ENCODE data around the gene USP7.
"Not testable (repeated sequence)": the region's sequence is repeated elsewhere in the genome, so short reads cannot be mapped to it uniquely, and the experiment has no call there.

The USP7 gene

DNA sequence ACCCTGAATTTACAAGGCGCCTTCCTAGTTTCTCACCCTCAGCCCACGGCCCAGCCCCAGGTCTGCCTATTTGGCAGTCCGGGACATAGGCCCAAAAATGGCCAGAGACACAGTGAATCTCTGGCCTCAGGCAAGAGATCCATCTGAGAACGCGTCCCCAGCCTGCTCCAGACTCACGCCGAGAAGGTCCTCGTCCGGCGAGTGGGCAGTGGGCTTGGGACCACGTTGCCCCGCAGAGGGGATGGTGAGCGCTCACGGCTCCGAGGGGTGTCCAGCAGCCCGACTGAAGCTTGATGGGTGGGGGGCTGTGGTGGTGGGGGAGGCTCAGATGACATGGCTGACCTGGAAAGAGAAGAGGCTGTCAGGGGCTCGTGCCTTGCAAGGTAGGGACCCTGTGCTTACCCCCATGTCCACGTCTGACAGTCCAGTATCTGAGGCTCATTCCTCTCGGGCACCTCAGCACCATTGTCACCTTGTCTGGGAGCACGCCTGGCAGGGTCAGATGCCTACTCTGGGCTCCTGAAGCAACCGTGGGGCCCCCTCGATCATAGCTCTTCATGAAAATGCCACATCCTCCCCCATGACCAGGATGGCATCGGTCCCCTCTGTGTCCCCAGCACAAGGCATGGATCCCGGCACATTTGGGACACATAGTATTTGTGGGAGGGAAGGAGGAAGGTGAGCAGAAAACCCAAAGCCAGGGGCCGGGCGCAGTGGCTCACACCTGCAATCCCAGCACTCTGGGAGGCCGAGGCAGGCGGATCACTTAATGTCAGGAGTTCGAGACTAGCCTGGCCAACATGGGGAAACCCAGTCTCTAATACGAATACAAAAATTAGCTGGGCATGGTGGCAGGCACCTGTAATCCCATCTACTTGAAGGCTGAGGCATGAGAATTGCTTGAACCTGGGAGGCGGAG lies 104.5 kb downstream of the USP7 start:
- DNase-seq: no peak

DNA sequence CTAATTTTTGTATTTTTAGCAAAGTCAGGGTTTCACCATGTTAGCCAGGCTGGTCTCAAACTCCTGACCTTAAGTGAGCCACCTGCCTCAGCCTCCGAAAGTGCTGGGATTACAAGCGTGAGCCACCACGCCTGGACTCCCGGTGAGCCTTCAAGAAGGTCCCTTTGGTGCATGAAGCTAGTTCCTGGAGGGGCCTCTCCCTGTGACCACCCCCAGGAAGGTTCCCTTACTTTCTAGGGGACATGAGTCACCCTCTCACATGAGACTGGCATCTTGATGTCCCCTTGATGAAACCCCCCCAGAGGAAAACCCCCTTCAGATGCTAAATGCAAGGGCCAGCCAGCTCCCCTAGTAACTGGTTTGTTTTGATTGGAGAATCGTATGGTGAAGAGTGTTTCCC lies 107.7 kb downstream of the USP7 start:
- no peak for DNase-seq

DNA sequence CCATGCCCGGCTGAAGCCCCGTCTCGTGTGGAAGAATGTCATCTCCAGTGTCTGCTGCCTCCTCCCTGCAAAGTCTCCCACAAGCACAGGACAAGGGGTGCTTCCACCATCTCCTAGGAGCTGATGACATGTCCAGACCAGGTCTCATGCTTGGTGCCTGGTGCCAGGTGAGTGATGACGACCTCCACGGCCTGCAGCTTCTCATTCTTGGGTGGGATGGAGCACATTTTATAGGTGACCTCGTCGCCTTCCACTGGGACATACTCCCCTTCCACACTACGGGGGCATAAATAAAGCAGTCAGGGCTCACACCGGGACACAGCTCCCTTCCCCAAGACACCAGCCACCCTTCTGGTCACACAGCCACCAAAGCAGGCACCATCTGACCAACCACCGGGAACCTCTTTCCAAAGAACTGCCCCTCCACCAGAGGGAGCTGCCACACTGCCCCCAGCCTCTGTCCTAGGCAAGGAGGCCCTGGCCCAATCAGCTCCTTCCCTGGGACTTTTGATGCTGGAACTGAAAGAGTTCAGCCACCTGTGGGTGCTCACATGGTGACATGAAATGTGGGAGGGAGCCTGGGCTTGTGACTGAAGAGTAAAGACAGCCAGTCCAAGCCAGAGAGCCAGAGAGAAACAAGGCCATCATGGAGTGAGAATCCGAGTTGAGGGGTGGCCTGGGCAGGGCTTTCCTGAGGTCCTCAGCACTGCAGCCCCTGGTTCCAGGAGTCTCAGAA lies 108.5 kb downstream of the USP7 start:
- DNase-seq: no peak

DNA sequence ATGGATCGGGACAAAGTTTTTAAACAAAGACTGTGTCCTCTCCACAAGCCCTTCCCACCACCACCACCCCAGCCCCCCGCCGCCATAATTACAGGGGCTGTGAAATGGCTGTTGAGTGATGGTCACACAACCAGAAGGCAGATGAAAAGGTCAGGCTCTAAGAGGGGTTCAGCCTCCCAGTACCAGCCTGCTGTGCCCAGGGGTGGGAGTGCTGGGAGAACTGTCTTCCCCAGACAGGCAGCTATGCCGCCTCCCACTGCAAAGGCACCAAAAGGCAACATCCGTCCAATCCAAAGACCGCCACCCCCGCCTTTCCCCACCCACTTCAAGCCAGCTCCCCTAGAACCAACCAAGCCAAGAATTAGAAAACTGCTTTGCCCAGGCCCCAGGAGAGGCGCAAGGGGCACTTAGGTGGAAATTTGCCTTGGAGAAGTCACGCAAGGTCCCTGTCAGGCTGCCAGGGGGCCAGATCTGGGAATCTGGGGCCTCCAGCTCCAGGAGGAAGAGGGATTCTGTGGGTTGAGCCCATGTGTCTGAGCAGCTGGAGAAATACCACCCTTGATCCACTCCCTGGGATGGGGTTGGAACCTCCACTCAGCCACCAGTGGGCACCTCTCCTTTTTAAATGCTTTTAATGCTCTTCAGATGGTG lies 109.3 kb downstream of the USP7 start:
- no peak for DNase-seq

DNA sequence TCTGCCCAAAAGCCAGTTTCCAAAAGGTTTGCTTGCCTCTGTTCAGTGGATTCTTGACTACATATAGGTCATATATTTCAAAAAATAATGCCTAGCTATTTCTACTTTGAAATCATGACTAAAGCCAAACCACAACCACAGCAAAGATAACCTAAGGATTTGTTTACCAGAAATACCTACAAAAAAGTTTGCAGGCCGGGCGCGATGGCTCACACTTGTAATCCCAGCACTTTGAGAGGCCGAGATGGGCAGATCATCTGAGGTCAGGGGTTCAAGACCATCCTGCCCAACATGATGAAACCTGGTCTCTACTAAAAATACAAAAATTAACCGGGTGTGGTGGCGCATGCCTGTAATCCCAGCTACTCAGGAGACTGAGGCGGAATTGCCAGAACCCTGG lies 110.1 kb downstream of the USP7 start:
- no peak for DNase-seq

DNA sequence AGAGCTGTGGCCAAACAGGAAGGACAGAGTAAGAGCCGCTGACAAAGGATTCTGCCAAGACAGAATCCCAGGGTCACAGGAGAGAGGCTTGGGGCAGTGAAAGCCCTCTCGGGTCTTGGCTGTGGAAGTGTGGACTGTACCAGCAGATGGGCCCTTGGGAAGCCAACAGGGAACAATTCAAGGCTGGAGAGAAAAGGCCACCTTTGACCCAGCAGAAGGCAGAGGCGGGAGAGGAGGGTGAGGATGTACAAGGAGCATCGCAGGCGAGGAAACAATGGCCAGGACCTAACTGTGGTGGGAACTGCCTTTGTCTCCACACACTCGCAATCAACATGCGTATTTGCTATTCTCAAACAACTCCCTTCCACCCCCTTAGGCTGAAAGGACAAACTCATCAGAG lies 110.6 kb downstream of the USP7 start:
- no peak for DNase-seq

DNA sequence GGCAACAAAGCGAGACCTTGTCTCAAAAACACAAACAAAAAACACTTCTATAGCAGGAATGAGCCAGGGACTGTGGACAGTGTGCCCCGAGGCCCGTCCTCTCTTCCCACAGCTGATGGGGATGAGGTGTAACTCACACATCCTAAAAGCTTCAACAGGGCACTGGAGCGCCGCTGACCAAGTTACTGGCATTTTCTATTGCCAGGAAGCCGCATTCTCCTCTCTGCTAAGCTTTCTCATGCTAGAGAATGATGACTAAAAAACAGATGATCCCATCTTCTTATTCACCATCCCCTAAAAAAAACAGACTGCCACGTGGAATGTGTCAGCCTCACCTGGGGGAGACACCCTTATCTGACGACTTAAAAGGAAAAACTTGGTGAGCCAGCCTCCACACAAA lies 111.2 kb downstream of the USP7 start:
- no peak for DNase-seq

DNA sequence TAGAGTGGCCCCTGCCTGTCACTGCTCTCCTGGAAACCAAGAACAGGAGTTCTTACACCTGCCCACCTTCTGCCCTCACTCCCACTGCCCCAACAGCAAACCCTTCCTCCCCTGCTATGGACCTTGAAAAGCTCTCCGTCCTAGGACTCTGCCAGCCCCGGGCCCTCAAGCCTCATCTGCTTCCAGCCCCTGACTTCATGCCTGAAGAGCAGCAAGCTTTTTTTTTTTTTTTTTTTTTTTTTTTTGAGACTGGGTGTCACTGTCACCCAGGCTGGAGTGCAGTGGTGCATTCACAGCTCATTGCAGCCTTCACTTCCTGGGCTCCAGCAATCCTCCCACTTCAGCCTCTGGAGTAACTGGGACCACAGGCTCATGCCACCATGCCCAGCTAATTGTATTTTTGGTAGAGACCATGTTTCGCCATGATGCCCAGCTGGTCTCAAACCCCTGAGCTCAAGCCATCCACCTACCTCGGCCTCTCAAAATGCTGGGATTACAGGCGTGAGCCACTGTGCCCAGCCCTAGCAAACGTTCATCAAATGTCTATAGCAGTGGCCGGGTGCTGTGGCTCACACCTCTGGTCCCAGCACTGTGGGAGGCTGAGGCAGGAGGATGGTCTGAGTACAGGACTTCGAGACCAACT lies 111.8 kb downstream of the USP7 start:
- DNase-seq: no peak

DNA sequence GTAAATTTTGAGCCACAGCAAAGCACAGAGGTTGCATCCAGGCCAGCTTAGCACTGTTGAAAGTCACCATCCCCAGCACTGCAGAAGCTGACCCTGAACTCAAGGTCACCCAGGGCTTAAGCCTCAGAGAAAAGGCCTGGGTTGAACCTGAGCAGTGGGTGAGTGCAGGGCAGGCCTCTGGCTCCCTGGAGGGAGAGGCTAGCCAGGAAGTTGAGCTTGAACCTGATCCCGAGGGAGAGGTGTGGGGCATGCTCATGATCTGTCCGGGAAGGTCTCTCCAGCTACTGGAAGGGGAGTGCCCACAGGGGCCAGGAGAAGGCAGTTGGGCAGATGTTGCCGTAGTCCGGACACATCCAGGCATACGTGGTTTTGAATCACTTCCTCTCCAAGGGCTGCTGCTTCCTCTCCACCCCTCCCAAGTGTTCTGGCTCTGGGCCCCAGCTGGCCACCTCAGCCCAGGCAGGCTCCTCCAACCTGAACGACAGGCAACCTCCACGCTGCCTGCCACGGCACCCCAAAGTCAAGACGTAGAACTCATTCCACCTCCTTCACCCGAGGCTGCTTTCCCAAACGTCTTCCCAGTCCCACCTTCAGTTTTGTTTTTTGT lies 113.3 kb downstream of the USP7 start:
- DNase-seq: no peak

DNA sequence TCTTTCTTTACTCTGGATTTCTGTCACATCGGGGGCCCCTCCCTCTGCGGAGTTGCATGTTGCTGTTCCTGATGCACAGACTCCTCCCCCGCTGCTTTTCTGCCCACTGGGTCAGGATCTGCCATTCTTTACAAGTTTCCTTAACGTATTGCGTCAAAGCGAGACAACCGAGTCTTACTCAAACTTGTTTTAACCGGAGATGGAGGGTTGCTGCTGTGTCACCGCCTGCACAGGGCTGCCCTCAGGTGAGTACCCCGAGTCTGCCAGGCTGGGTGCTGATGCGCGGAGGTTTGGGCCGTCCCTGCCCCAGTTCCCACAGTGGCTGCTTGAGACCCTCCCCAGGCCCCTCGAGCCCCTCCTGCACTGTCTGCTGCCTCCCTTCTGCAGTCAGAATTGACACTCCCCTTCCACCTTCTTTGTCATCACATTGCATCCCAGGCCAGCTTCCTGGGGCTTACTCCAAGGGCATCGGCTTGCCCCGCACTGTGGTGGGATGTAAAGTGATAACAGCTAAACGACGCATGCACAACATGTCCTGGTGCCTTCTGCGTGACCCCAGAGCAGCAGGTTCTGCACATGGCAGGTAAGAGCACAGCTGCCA lies 114.2 kb downstream of the USP7 start:
- no peak for DNase-seq

DNA sequence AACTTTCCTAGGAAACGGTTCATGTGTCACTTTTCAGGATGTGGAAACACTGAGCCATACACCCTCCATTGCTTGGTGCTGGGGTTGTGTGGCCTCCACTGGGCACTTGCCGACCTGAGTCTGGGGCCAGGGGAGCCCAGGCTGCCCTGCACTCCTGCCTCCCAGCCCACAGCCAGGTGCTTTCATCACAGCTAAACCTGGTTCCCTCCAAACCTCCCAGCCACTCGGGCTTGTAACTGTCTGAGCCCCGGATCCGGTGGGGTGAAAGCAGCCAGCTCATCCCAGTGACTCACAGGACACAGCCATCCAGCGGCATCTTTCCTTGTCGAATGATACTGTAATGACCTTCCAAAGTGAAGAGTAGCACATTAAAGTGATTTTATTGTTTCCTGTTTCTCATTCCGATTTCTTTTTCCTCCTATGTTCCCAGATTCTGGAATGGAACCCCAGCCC lies 114.7 kb downstream of the USP7 start:
- DNase-seq: no peak

DNA sequence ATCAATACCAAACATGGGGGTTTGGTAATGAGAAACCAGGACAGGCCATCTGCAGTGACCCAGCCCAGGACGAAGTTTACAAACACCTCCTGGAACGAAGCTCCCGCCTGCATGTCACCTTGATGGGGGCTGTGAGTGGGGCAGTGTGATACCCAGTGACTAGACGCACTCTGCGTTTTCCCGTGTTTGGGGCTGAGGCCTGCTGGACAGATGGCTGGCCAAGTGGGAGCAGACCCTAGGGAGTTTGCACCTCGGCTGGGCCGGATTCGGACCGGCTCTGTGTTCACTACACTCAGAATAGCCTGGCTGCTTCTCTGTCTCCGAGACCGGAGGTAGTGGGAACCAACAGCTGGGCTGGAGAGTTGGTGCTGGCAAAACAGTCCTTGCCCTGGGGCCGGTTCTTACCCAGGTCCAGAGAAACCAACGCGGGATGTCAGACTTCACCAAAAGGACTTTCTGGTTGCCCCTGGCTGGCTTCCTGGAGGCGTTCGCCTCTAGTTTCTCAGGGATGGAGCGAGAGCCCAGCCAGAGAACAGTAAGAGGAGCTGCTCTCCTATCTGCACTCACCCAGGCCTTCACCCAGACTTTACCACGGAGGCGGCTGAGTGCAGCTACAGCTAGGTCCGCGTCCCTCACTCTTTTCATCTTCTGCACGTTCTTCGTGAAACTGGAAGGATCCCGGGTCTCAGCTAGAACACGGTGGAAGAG lies 115.3 kb downstream of the USP7 start:
- no peak for DNase-seq

DNA sequence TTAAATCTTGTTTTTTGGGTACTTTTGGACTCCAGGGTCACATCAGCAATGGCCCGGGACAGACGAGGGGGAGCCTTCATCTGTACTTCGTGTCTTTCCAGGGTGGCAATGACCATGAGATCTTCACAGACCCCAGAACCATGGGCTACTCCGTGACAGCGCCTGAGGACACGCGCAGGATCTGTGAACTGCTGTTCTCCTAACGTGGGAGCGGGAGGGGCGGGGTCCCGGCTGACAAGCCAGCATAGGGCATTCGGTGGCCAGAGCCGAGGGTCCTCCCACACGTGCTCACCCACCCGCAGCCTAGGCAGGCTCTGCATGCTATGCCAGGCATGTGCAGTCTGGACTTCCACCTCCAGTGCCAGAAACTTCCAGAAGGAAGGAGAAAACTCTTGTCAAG lies 116.1 kb downstream of the USP7 start:
- no peak for DNase-seq

DNA sequence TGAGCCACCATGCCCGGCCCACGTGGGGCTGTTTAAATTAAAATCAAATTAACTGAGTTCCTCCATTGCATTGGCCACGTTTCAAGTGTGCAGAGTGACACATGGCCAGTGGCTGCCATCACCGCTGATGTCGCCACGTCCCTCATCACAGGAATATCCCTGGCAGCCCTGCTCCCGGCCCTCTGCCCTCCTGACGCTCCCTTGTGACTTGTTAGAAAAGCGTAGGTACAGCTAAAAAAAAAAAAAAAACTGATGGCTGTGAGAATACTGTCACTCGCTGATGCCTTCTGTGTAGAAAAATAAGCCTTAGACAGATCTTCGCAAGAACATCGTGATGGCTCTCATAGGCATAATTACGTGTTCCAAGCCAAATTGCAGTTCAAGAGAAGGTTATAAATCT lies 116.6 kb downstream of the USP7 start:
- no peak for DNase-seq

DNA sequence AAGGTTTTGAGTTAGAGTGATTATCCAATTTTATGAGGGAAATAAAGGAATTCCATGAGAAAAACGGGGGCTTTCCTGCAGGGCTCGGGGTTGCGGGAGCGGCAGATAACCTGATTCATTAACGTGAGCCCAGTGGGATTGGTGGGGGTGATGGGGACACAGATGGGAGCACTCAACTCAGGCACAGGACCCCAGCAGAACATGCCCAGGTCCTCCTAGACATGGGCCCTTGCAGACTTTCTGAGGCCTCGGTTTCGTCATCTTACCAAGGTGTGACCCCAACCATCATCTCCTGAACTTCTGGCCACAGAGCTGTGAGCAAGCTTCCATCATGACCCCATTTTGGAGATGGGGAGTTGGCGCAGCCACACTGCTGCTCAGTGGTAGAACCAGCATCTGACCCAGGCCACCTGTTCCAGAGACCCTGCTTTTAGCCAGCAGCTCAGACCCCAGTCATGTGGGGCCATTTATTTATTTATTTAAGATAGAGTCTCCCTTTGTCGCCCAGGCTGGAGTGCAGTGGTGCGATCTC lies 117.2 kb downstream of the USP7 start:
- no peak for DNase-seq

DNA sequence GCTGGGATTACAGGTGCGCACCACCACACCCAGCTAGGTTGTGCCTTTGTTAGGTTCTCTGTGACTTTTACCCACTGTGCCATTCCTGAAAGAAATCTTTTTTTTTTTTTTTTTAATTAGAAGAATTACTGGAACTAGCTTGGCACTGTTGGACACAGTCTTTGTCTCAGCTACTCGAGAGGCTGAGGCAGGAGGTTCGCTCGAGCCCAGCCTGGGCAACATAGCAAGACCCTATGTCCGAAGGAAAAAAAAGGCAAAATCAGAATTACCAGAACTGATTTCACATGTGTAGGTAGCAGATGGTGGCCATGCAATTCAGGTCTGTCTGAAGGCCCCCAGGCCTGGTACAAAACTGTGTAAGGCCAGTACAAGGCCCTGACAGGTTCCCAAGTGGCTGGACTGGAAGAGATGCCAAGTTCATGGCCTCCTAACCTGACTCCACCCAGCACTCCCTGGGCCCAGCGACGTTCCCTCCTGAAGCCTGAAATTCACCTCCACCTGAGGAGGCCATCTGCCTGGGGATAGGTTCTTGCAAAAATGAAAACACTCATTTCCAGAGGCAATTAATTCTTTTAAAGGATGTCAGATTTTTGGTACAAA lies 117.9 kb downstream of the USP7 start:
- DNase-seq: no peak

DNA sequence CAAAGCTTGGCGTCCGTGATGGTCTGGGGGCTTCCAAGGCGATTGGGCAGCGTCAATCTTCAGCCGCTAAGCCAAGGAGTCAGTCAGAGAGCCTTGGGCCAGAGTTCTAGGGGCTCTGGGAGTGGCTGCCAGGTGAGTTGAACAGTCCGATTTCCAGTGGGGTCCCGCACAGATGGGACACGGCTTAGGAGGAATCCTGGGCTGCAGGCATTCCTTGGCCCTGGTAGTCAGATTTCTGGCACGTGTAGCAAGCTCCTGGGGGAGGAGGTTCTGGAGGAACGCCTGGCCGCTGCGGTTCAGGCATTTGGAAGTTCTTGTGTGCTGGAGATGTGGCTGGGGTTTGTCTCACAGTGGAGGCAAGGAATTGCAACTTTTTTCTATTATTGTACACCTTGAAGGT lies 120.4 kb downstream of the USP7 start:
- DNase-seq: not testable (repeated sequence)

Data from CD4-positive, alpha-beta T cell treated with Interleukin-4 for 4 hours (primary cell).